HG02840 (cell line): ENCODE measurements around the gene SULT2B1.
"Not testable (repeated sequence)": the region's sequence is repeated elsewhere in the genome, so short reads cannot be mapped to it uniquely, and the experiment has no call there.

Experiments
- ATAC-seq: cut with Tn5 transposase; IDR thresholded peaks from one replicate; pipeline ENCODE4 v1.9.1; 2021; ENCODE audit warnings: mild to moderate bottlenecking, moderate library complexity, moderate number of reproducible peaks; ENCODE audit not compliant: unreplicated experiment, low FRiP score

SULT2B1 gene

DNA sequence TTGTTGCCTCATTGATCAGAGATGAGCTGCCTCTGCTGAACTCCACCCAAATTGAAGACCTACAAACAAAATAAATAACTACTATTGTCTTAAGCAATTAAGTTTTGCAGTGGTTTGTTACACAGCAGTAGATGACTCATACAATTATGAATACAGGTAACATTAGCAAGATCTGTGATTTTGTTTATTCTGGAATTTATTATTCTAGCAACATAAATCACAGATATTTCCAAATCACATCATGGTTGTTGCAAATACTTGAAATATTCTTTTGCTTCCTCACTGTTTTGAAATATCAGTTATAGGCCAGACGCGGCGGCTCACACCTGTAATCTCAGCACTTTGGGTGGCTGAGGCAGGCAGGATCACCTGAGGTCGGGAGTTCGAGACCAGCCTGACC lies 27.2 kb upstream of the SULT2B1 start:
- no peak for ATAC-seq

DNA sequence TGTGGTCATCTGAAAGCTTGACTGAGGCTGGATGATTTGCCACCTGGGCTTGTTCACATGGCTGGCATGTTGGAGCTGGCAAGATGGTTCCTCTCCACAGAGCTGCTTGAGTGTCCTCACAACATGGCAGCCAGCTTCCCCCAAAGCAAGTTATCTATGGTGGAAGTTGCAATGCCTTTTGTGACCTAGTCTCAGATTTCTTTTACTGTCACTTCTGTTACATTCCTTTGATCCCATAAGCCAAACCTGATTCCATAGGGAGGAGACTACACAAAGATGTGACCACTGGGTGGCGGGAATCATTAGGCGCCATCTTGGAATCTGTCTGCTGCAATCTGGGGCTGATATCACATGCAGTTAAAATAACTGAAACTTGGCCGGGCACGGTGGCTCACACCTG lies 22.8 kb upstream of the SULT2B1 start:
- no peak for ATAC-seq

DNA sequence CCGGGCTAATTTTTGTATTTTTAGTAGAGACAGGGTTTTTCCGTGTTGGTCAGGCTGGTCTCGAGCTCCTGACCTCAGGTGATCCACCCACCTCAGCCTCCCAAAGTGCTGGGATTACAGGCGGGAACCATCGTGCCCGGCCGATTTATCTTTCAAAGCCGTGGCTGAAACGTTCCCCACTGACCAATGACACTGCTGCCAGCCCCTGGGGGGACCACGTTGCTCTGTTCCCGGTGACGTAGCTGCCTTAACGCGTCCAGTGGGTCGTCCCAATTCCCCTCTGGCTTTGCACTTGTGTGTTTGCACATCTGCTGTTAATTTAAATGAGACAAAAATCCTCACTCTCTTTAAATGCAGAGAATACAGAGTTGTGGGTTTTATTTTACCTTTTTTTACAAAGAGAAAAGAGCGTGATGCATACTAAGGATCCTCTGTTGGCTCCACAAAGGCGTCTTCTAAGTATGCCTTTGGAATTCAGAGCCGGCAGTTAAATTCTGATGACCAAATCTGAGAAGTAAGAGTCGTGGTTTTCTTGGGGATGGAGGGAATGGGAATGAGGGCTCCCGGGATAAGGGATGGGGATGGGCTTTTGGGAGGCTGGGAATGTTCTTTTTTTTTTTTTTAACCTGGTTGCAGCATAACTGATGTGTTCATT lies 21.8 kb upstream of the SULT2B1 start:
- ATAC-seq, result no peak

DNA sequence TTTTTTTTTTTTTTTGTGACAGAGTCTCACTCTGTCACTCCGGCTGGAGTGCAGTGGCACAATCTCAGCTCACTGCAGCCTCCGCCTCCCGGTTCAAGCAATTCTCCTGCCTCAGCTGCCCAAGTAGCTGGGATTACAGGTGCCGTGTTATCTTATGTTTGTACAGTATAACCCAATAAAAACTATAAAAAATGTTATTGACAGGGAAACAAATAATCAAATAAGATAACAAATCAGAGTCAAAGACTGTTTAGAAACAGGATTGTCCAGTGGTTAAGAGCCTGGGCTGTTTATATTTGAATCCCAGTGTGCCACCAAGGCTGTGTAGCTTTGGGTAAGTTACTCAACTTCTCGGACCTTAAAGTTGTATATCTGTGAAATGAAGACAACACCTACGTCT lies 21.2 kb upstream of the SULT2B1 start:
- ATAC-seq, result no peak

DNA sequence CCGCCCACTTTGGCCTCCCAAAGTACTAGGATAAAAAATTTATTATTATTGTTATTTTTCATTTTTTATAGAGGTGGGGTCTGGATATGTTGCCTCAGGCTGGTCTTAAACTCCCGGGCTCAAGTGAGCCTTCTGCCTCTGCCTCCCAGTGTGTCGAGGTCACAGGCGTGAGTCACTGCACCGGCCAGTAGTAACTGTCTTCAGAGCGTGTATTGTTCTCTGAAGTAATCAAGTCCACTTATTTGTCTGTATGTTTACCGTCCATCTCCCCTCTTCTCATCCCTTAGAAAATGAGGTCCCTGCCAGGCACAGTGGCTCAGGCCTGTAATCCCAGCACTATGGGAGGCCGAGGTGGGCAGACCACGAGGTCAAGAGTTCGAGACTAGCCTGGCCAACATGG lies 18.2 kb upstream of the SULT2B1 start:
- ATAC-seq, result no peak

DNA sequence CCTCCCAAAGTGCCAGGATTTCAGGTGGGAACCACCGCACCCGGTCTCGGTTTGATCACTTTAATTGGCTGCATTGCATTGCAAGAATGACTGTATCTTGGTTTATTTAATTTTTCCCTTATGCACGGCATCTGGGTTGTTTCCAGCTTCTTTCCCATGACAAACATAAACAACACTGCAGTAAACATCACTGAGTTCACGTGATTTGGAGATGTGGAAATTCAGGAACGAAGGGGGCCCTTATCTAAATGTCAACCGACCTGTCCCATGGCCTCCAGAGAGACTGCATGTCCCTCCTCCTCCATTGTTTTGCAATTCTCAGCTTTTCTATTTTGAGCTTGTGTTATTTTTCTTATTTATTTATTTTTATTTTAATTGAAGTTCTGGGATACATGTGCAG lies 14.4 kb upstream of the SULT2B1 start:
- ATAC-seq, result no peak

DNA sequence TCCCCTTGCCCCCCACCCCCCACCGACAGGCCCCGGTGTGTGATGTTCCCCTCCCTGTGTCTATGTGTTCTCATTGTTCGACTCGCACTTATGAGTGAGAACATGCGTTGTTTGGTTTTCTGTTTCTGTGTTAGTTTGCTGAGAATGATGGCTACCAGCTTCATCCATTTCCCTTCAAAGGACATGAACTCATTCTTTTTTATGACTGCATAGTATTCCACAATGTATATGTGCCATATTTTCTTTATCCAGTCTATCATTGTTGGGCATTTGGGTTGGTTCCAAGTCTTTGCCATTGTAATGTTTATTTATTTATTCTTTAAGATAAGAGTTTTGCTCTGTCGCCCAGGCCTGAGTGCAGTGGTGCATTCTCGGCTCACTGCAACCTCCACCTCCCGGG lies 13.9 kb upstream of the SULT2B1 start:
- not testable (repeated sequence) for ATAC-seq

DNA sequence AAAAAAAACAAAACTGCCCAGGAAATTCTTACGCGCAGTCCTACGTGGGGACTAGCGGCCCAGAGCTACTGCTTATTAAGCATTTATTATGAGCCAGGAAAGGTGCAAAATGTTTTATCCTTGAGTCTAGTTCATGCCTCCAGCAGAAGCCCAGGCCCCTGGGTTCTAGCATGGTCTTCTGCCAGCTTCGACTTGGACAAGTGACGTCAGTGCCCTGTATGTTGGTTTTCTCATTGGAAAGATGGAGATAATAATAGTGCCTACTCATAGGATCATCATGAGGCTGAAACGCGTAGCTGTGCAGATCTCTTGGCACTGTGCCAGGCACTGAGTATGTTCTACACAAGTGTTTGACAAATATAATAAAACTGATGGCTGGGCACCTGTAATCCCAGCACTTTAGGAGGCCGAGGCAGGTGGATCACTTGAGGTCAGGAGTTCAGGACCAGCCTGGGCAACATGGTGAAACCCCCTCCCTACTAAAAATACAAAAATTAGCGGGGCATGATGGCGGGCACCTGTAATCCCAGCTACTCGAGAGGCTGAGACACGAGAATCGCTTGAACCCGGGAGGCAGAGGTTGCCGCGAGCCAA lies 12.4 kb upstream of the SULT2B1 start:
- no peak for ATAC-seq

DNA sequence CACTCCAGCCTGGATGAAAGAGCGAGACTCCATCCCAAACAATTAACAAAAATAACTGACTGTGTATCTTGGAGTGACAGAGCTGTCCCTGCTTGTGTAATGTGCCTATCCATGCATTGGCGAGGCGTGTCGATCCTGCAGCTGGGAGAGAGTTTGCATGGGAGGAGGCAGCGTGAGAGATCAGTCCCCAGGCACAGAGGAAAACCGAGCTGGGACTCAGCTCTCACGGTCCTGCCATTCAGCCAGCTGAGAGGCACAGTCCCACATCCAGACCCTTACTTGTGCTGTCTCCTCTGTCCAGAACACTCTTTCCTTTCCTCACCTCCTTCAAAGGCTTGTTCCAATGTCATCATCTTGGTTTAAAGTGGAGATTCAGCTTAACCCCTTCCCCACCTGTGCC lies 11.9 kb upstream of the SULT2B1 start:
- no peak for ATAC-seq

DNA sequence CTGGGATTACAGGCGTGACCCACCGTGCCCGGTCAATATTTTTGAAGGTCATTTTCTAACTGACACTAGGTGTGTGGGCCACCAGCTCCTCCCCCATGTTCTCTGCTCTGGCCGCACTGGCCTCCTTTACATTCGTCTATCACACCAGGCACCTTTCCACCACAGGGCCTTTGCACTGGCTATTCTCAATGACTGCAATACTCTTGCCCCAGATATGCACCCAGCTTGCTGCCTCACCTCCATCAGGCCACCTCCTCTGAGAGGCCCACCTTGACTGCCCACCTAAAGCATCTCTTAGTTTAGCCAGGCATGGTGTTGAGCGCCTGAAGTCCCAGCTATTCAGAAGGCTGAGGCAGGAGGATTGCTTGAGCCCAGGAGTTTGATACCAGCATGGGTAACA lies 10.2 kb upstream of the SULT2B1 start:
- ATAC-seq, result no peak

DNA sequence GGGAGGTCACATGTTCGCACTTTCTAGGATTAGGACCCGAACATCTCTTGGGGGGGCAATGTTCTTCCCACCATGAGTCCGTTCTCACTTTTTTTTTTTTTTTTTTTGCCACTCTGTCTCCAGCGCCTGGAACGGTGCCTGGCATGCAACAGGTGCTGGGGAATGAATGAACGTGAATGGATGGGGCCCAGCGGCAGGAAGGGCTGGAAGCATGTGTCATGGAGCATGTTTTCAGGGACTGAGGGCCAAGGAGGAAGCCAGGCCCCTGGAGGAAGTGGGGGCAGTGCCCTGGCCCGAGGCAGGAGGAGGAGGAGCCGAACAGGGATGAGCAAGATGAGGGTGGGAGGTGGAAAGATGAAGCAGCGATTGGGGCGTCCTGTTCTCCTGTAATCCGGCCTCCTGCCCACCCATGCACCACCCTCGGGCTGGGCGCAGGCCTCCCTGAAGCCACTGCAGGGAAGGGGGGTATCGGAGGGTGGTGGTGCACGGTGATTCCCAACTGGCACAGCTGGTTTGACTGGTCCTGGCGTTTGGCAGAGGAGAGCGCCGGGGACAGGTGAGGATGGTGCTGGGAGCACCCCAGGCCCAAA lies 8.8 kb upstream of the SULT2B1 start:
- ATAC-seq, result no peak

DNA sequence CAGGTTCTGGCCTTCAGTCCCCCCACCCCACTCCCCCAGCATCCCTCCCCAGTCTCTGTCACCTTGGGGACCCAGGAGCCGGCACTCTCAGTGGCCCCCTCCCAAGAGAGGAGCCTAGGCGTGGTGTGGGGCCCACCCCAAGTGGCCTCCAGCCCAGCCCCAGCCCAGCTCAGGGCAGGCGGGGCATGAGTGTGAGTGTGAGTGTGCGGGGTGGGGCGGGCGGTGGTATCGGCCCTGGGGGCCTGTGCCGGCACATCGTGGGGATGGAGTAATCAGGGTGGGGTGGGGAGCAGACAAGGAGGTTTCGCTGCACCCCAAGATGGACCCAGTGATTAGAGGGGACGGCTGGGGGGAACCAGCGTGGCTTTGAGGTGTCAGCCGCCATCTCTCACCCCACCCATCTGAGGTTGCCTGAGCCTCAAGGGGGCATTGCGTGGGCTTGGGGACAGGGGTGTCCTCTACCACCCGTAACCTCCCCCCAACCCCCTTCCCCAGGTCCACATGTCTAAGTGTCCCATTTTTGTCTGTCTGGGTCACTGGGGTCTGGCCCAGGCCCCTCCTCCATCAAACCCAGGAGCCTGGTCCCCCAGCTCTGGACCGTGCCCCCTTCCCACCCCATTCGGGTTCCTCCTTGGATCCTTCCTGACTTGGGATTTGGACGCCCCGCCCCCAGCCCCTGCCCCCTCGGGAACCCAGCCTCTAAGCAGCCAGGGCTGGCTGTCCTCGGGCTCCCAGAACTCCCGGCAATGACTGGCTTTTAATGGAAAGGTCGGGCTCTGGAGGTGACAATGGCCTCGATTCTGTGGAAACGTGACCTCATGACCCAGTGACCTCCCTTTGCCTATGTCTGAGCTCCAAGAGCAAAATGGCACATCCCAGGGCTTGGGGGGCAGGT lies 6.9 kb upstream of the SULT2B1 start:
- ATAC-seq, result no peak

DNA sequence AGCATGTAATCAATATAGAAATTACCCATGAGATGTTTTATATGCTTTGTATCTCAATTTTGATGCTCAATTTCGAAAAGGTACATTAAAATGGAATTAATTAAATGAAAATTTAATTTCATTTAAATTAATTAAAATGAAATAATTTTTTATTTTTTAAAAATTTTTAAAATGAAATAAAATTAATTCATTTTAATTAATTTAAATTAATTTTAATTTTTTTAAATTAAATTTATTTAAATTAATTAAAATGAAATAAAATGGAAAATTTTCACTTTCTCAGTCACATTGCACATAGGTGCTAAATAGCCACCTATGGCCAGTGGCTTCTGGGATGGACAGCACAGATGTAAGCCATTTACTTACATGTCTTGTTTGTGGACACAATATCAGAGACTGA lies 4.2 kb upstream of the SULT2B1 start:
- ATAC-seq, result no peak

DNA sequence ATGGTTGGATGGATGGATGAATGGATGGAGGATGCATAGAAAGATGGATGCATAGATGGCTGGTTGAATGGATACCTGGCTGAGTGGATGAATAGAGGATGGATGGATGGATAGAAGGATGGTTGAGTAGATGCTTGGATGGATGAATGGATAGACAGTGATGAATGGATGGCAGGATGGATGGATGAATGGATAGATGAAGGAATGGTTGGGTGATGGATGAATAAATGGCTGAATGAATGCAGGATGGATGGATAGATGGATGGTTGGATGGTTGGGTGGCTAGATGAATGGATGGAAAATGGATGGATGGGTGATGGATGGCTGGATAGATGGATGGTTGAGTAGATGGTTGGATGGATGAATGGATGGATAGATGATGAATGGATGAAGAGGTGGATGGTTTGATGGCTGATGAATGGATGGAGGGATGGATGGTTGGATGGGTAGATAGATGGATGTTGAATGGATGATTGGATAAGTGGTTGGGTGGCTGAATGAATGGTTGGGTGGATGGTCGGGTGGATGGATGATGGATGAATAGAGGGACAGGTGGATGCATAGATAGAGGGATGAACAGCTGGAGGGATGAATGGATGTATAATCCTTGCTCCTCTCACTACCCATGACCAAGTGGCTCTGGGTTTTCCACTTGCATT lies 3.6 kb upstream of the SULT2B1 start:
- no peak for ATAC-seq

DNA sequence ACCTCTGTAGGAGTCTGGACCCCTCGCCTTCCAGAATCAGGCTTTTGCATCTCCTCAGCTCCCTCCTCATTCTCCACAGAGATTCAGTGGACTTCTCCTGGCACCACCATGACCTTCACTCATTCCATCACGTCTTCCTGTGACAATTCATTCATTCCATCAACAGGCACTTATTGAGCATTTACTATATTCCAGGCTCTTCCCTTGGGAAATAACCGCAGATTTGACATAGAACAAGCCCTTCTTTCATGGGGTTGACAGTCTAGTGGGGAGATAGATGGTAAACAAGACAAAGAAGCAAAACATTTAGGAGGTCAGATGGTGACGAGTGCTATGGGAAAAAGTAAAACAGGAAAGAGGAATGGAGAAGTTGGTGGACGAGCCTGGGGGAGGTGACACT lies 2.6 kb upstream of the SULT2B1 start:
- ATAC-seq, result no peak

DNA sequence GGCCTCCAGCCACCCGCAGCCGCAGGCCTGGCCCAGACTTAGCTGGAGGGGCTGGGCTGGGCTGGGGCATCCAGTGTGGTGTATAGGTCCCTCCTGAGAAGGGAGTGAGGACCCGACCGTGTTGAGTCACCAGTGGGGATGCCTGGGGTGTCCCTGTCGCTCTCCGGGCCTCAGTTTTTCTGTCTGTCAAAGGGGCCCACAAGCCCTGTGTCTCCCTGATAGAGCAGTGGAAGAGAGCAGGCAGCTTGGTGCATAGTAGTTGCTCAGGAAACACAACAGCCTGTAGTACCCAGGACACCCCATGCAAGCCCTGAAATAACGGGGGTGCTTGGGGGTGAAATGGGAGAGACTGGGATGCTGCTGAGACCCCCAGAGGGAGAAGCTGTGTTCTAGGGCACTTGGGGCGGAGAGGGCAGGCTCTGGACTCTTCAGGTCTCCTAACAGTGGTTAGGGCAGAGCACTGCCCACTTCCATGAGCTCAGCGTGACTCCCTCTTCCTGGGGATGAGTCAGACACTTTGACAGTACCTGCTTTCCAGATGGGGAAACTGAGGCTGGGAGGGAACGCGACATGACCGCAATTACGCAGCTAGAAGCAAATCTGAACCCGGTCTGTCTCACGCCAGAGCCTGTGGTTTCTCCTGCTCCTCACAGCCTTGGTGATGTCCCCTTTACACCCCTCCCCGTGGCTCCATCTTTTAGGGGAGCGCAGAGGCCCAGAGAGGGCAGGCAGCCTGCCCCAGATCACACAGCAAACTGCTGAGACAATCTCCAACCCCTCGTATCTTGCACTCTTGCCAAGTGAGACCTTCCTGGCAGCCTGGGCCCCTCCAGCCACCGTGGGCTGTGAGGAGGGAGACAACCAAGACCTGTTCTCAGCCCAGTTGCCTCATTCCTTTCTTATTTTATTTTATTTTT lies 692 bp downstream of the SULT2B1 start:
- ATAC-seq, result no peak

DNA sequence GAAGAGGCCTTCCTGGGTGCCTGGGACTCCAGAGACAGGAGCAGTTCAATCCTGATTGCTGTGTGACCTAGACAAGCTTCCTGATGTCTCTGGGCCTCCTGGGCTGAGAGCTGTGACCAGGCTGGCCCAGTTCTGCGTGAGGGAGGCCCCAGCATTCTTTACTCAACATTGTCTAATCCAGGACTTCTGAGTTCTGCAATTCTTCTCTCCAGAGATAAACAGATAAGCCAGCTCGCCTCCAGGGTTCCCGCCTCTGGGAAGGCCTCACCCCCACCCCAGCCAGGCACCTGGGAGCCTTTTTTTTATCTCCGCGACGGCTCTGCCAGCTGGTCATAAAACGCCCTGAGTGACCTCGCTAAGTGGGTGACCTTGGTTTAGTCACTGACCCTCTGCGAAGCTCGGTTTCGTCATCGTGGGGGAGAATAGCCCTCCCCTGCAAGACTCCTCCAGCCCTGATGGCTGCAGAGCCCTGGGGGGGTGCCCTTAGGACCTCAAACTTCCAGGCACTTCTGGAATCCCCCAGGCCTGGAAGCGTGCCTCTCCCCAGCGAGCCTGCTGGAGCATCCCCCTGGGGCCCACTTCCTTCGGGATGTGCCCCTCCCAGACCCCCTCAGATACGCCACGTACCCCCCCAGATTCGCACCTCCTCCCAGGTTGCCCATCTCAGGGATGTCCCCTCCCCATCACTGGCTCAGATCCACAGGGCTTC lies 1.9 kb downstream of the SULT2B1 start:
- no peak for ATAC-seq

DNA sequence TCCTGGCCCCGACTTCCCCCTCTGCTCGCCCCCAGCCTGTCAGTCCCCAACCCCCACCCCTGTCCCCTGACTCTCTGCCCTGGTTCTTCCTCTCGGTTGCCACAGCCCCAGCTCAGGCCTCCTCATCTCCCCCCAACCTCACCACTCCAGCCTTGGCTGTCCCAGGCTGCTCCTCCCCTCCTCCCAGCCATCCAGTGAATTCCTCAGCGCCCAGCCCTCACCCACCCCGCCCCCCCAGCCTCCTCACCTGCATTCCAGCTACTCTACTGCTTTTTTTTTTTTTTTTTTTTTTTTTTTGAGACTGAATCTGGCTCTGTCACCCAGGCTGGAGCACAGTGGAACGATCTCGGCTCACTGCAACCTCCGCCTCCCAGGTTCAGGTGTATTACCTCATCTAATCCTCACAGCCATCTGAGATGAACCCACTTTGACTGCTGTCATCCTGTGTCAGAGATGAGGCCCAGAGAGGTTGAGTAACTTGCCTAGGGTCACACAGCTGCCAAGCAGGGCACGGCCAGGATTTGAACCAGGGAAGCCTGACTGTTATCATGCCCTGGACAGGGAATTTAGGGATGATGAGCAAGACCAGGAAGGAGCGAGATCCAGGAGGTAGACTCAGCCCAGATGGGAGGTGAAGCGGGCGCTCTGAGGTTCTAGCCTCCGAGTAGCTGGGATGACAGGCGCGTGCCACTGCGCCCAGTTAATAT lies 2.6 kb downstream of the SULT2B1 start:
- no peak for ATAC-seq

DNA sequence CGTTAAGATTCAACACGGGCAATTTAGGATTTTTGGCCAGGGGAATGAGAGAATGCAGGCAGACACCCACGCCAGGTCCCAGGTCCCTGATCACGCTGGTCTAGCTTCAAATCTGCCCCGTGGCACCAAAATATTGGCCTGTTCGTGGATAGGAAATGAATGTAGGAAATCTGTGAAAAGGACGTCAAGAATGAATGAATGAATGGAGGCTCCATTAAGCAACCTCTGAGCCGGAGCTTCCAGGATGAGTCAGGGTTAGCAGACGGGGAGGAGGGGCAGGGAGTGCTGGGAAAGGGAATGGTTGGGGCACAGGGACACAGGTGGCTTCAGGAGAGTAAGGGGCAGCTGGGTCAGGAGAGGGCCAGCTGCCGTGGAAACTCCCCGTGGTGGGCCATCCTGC lies 4.2 kb downstream of the SULT2B1 start:
- ATAC-seq, result no peak
